ENCODE data around the gene MISP. TPM values are rescaled to one million over a fixed set of nuclear protein-coding genes. Genes with fewer than 3 reads are reported as not detected.

MISP gene
- total and polyA plus RNA-seq, 2 experiments from 2014 or later, result 43.7 to 50.9 TPM

GRCh38 chr19:782878-783668, 32.2 kb downstream of the MISP start:
- H3K27me3 ChIP-seq, result no peaks in the 10 kb centered on the region
- H3K9me3 ChIP-seq (ENCODE audit: low read depth), result no peaks in the 10 kb centered on the region
- peak overlapping the region; percentile 17 for H3K4me3 ChIP-seq
- TF ChIP-seq EZH2 (IDR thresholded peaks at IDR 0.05; ENCODE audit: borderline replicate concordance) (no peak), CTCF (IDR thresholded peaks at IDR 0.05; ENCODE audit: poor library complexity) (no peak), EZH2phosphoT487 (IDR thresholded peaks at IDR 0.05; ENCODE audit: low read depth, severe bottlenecking, unreplicated experiment) (no peak)
- H3K36me3 ChIP-seq (replicated peaks; ENCODE audit: insufficient read depth, low read depth), result no peaks in the 10 kb centered on the region
- no peaks in the 10 kb centered on the region for H3K9me2 ChIP-seq (replicated peaks; ENCODE audit: insufficient read depth)
- WGBS (ENCODE audit: low lambda C conversion rate, missing lambda C conversion rate), result 55% methylated on average over 30 of the region's 30 CpGs
- H3K27ac ChIP-seq, result peak overlapping the region; percentile 93
- peaks cover 33% of the 10 kb centered on the region for H3K4me1 ChIP-seq (ENCODE audit: insufficient read depth)
- peak; percentile 37 for DNase-seq (ENCODE audit: low spot score)
- H3K4me2 ChIP-seq, result peak overlapping the region; percentile 80
- no peaks in the 10 kb centered on the region for H4K20me1 ChIP-seq (ENCODE audit: insufficient read depth, poor library complexity, severe bottlenecking)
- H2AFZ ChIP-seq, result peak overlapping the region; percentile 59
- H3K79me2 ChIP-seq, result peaks cover 31% of the 10 kb centered on the region

- no peak overlapping the region for H2AFZ ChIP-seq
- H3K4me2 ChIP-seq, result peak overlapping the region; percentile 80
- peaks cover 31% of the 10 kb centered on the region for H3K79me2 ChIP-seq
- no peak for TF ChIP-seq EZH2phosphoT487 (IDR thresholded peaks at IDR 0.05; ENCODE audit: low read depth, severe bottlenecking, unreplicated experiment)
- TF ChIP-seq CTCF (IDR thresholded peaks at IDR 0.05; ENCODE audit: poor library complexity), result no peak
- TF ChIP-seq EZH2 (IDR thresholded peaks at IDR 0.05; ENCODE audit: borderline replicate concordance), result no peak
- H3K36me3 ChIP-seq (replicated peaks; ENCODE audit: insufficient read depth, low read depth), result no peaks in the 10 kb centered on the region
- H3K9me3 ChIP-seq (ENCODE audit: low read depth), result no peaks in the 10 kb centered on the region
- H3K9me2 ChIP-seq (replicated peaks; ENCODE audit: insufficient read depth), result no peaks in the 10 kb centered on the region
- no peaks in the 10 kb centered on the region for H3K27me3 ChIP-seq
- 89% methylated on average over 12 of the region's 13 CpGs for WGBS (ENCODE audit: low lambda C conversion rate, missing lambda C conversion rate)
- peak; percentile 2 for DNase-seq (ENCODE audit: low spot score)
- no peaks in the 10 kb centered on the region for H4K20me1 ChIP-seq (ENCODE audit: insufficient read depth, poor library complexity, severe bottlenecking)
- H3K4me3 ChIP-seq, result no peak overlapping the region
- H3K4me1 ChIP-seq (ENCODE audit: insufficient read depth), result peaks cover 39% of the 10 kb centered on the region
- no peak overlapping the region for H3K27ac ChIP-seq
Observed at GRCh38 chr19:784541-784940, 33.6 kb downstream of the MISP start.

- Histone ChIP-seq H3K79me2 (peaks cover 19% of the 10 kb centered on the region), H3K27me3 (no peaks in the 10 kb centered on the region), H3K9me3 (ENCODE audit: low read depth) (no peaks in the 10 kb centered on the region), H3K36me3 (replicated peaks; ENCODE audit: insufficient read depth, low read depth) (no peaks in the 10 kb centered on the region), H3K4me1 (ENCODE audit: insufficient read depth) (peaks cover 26% of the 10 kb centered on the region), H3K27ac (no peak overlapping the region), H3K4me3 (no peak overlapping the region), H4K20me1 (ENCODE audit: insufficient read depth, poor library complexity, severe bottlenecking) (no peaks in the 10 kb centered on the region), H2AFZ (no peak overlapping the region), H3K9me2 (replicated peaks; ENCODE audit: insufficient read depth) (no peaks in the 10 kb centered on the region), H3K4me2 (no peak overlapping the region)
- TF ChIP-seq EZH2 (IDR thresholded peaks at IDR 0.05; ENCODE audit: borderline replicate concordance) (no peak), EZH2phosphoT487 (IDR thresholded peaks at IDR 0.05; ENCODE audit: low read depth, severe bottlenecking, unreplicated experiment) (no peak), CTCF (IDR thresholded peaks at IDR 0.05; ENCODE audit: poor library complexity) (no peak)
- 95% methylated on average over 16 of the region's 16 CpGs for WGBS (ENCODE audit: low lambda C conversion rate, missing lambda C conversion rate)
- no peak for DNase-seq (ENCODE audit: low spot score)
Observed at GRCh38 chr19:787536-787935, 36.6 kb downstream of the MISP start.

All from hepatocyte (in vitro differentiated cells).